Kidney (tissue), 14 donors: Measurements from ENCODE around the gene PRAC2. TPM values are rescaled to one million over a fixed set of nuclear protein-coding genes. Genes with fewer than 3 reads are reported as not detected.

ENCODE experiments used
- DNase-seq, 5 donors: peaks; one replicate each; pipeline ENCODE4 v3.0.0-alpha.2; 2013 to 2020
- FAIRE-seq: peaks from 2 replicates; lab custom pipeline; 2012; peaks lifted over from hg19 to GRCh38; lab: Jason Lieb, UNC
- H3K27ac ChIP-seq, 2 donors: one replicate each; pipeline ENCODE4 v1.7.0; 2013; ENCODE audit warnings: low read depth in 2 of 2, low read length in 2 of 2, inconsistent platforms in 1 of 2
- H3K27me3 ChIP-seq: one replicate; pipeline ENCODE4 v1.7.1; 2013; ENCODE audit warnings: low read length, inconsistent platforms; ENCODE audit not compliant: control insufficient read depth, insufficient read depth
- H3K36me3 ChIP-seq, 3 donors: one replicate each; pipeline versions ENCODE4 v1.7.0 to v1.7.1; 2013; ENCODE audit warnings: low read length in 3 of 3, control low read depth in 1 of 3, inconsistent platforms in 1 of 3; ENCODE audit not compliant: insufficient read depth in 3 of 3, control insufficient read depth in 2 of 3
- H3K4me1 ChIP-seq, 3 donors: one replicate each; pipeline versions ENCODE4 v1.7.0 to v1.7.1; 2013; ENCODE audit warnings: low read length in 3 of 3, inconsistent platforms in 1 of 3, low read depth in 1 of 3; ENCODE audit not compliant: control insufficient read depth in 2 of 3, insufficient read depth in 2 of 3
- H3K4me3 ChIP-seq, 3 donors: one replicate each; pipeline versions ENCODE4 v1.7.0 to v1.8.1; 2013; ENCODE audit warnings: low read length in 3 of 3, control low read depth in 1 of 3, inconsistent platforms in 1 of 3
- H3K9ac ChIP-seq, 3 donors: one replicate each; pipeline versions ENCODE4 v1.7.0 to v1.7.1; 2013; ENCODE audit warnings: low read length in 3 of 3, control low read depth in 1 of 3, inconsistent platforms in 1 of 3
- H3K9me3 ChIP-seq, 3 donors: one replicate each; pipeline versions ENCODE4 v1.7.0 to v1.7.1; 2013; ENCODE audit warnings: low read length in 3 of 3, control low read depth in 1 of 3, inconsistent platforms in 1 of 3; ENCODE audit not compliant: control insufficient read depth in 2 of 3, insufficient read depth in 1 of 3
- CTCF ChIP-seq: IDR thresholded peaks from 3 replicates; pipeline ENCODE4 v1.5.1; 2012; ENCODE audit warnings: mild to moderate bottlenecking, moderate library complexity, borderline replicate concordance; ENCODE audit not compliant: insufficient read depth; ENCODE audit errors: extremely low read depth
- intact Hi-C: fragments of 100-400 bp; cut with DNase I; formaldehyde crosslinking; loops from one replicate; pipeline ENCODE4 v1.11.1; 2022
- polyA plus RNA-seq: library from polyadenylated mRNA; stranded (reverse); fragments of 350-450 nt; fragmentation: Illumina TruSeq; extraction: RNeasy Lipid Tissue Mini Kit (QIAGEN cat#74804); gene quantifications from one replicate; pipeline ENCODE4 v1.2.3, GENCODE V29; 2014; ENCODE audit warnings: low read depth, low replicate concordance; ENCODE audit not compliant: insufficient read depth
- total RNA-seq: library from RNA; stranded (reverse); fragmentation: NEBNext Ultra II Directional; extraction: Animal tissue kit (Norgen Biotek cat#: 25700); gene quantifications from one replicate; pipeline ENCODE4 v1.2.1, GENCODE V29; 2021
- donor health status: control.
- donor health status: control.
- donor health status: control.
- donor health status: control.
- donor health status: control.
- donor health status: DM: yes; HTN: yes; CAD: no.
- donor health status: Normal renal cell carcinoma (clear cell type).

The PRAC2 gene
- total and polyA plus RNA-seq, 2 donors from 2014 or later: not detected

DNA sequence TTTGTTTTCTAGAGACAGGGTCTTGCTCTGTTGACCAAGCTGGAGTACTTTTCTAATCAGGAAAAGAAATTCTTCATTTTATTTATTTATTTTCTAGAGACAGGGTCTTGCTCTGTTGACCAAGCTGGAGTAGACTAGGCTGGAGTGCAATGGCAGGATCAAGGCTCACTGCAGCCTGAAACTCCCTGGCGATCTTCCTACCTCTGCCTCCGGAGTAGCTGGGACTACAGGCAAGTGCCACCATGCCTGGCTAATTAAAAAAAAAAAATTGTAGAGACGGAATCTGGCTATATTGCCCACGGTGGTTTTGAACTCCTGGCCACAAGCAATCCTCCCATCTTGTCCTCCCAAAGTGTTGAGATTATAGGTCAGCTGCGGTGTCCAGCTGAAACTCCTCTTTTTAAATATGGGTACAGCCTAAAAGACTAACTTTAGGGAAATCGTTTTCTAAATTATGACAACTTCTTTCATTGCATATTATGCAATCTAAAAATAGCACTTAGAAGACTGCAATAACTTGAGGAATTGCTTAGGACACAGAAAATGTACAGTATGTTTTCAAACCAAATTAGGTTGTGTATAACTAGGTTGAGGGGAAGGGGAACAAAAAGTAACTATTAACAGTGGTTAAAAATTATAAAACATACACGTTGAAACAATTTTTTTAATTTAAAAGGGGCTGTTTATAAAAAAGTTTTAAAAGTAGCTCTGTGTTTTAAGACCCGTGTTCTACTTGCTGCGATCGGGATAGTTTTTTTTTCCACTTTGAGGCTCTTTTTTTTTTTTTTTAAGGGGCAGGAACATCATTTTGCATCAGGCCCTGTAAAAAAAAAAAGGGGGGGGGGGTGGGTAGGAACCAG, 5.4 kb upstream of the PRAC2 start:
- peak in 1 of 5 donors; percentile 50 for DNase-seq
- H3K9ac ChIP-seq: no peak overlapping the region
- H3K27me3 ChIP-seq: peaks cover 76% of the 10 kb centered on the region
- H3K36me3 ChIP-seq: no peaks in the 10 kb centered on the region
- intact Hi-C loops: no loop called here
- TF ChIP-seq CTCF: no peak
- no peak for FAIRE-seq
- H3K27ac ChIP-seq: no peak overlapping the region
- H3K9me3 ChIP-seq: no peaks in the 10 kb centered on the region
- H3K4me3 ChIP-seq: no peak overlapping the region
- no peaks in the 10 kb centered on the region for H3K4me1 ChIP-seq

DNA sequence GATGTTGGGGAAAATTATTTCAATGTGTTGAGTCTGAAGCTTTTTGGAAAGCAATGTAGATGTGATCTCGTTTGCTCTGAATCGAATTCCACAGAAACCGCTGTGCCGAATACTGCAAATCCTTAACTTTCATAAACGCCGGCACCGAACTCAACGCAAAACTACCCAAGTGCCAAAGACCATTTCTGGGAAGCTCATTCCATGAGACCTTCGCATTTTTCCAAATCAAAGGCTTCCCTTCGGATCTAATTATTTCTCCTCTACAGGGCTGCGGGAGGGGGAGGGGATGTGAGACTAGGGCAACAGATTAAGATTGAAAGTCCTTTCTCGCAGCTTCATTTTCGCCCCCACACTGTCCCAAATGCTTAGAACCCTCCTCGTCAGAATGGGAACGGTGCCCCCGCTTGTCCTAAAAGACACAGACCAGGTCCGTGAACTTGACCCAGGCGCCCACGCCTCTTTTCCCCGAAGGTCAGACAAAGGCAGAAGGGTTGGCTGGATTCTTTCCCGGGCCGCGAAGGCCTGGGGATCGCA, 4.7 kb upstream of the PRAC2 start:
- TF ChIP-seq CTCF: no peak
- DNase-seq (peak in 4 of 5 donors; percentile 56 to 81 (median 64)), FAIRE-seq (no peak)
- intact Hi-C loops: no loop called here
- Histone ChIP-seq H3K4me1 (no peaks in the 10 kb centered on the region), H3K27ac (no peak overlapping the region), H3K9me3 (no peaks in the 10 kb centered on the region), H3K4me3 (no peak overlapping the region), H3K27me3 (peaks cover 78% of the 10 kb centered on the region), H3K36me3 (no peaks in the 10 kb centered on the region), H3K9ac (no peak overlapping the region)

DNA sequence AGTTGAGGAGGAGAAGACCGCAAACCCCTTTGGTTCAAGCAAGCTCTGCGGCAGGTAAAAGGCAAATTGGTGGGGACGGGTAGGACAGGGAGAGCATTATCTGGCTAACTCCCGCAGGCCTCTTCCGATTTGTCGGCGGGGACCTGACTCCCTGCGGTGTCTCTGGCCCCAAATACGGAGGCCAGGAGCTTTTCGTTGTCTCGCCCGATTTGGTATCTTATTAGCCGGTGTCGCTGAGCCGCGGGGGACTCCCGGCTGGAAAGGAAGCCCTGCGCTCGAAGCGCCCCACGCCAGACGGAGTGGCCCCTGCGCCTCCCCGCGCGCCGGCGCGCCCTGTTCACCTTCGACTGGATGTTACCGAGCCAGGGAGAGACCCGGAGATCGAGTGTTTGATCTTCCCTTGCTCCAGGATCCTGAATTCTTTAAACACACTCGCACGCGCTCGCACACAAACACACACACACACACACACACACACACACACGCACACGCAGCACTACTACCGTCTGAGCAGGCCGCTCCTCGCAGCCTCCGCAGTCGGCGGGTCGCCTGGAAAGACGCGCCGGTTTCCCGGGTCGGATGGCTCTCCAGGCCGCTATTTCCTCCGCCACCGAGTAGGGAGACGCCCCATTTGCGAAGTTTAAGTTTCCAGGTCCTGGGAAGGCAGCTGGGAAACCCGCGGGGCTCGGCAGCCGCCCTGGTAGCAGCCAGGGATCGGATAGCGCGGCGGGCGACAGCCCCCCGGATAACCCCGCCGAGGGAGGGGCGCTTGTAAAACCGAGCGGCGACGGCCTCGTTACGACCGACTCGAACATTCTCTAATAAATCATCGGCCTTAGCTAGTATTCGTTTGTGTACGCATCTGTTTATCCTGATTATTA, 4.0 kb upstream of the PRAC2 start:
- peaks cover 81% of the 10 kb centered on the region for H3K27me3 ChIP-seq
- no peaks in the 10 kb centered on the region for H3K4me1 ChIP-seq
- H3K27ac ChIP-seq: no peak overlapping the region
- no peak for FAIRE-seq
- no peaks in the 10 kb centered on the region for H3K36me3 ChIP-seq
- H3K9me3 ChIP-seq: no peaks in the 10 kb centered on the region
- H3K4me3 ChIP-seq: no peak overlapping the region
- no peak for TF ChIP-seq CTCF
- no peak overlapping the region for H3K9ac ChIP-seq
- intact Hi-C loops: no loop called here
- peak in 4 of 5 donors; percentile 57 to 74 (median 72) for DNase-seq
